ENCODE results near the gene UHRF1.
A peak's percentile ranks its signal among the peaks of the same experiment; 100 is the strongest.

The UHRF1 gene

DNA sequence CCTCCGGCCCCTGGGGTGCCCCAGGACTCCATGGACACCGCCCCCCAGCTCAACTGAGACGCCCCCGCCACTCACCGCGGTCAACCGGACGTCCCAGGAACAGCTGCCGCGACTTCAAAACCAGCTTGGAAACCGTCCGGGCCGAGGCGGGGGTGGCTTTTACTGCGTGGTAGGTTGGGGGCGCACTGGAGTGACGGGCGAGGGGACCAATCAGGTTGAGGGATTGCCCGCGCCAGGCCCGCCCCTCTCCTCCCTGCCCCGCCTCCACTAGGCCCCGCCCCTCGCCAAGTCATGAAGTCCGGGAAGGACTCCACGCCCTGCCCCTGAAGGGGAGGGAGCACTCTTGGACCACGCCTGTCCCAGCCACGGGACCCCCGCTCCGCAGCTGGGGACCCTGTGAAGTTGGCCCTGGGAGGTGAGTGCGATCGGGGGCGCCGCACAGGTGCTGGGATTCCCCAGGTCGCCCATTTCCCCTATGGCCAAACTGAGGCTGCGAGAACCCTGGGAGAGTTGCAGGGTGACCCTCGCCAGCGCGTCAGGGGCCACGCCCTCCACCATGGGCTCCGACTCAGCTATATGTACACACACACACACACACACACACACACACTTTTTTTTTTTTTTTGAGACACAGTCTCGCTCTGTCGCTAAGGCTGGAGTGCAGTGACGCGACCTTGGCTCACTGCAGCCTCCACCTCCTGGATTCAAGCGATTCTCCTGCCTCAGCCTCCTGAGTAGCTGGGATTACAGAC lies 41.6 kb upstream of the UHRF1 start, which contains the start of gene PLIN3:
TSS of gene PLIN3 (minus strand) at position 134 of the 752 bp plus-strand sequence. CDS start 6,273 bp downstream, outside the sequence.
- Histone ChIP-seq H3K4me3 (ENCODE audit: low read length in 2 of 2) (peak within 1 kb of the TSS; percentile 84 to 86), H3K27ac (replicated peaks; ENCODE audit: low read length) (no peak within 1 kb of the TSS)
- no CpG with 5 or more reads among the region's 46 CpGs for WGBS, 2 donors (ENCODE audit: extremely low coverage in 2 of 2, insufficient read length in 2 of 2, insufficient replicate concordance in 1 of 2)

GRCh38 chr19:4868286-4868834 lies 40.9 kb upstream of the UHRF1 start:
- Histone ChIP-seq H3K4ac (ENCODE audit: low read length) (no peak overlapping the region), H2BK12ac (ENCODE audit: low read length) (no peak overlapping the region), H3K4me3 (ENCODE audit: low read length in 2 of 2) (no peak overlapping the region), H3K14ac (ENCODE audit: low read length) (no peak overlapping the region), H2BK5ac (ENCODE audit: low read length) (no peak overlapping the region), H3K4me2 (ENCODE audit: insufficient read depth, low read length, poor library complexity, severe bottlenecking) (no peak overlapping the region), H4K8ac (ENCODE audit: low read depth, low read length) (no peak overlapping the region), H3K4me1 (ENCODE audit: control insufficient read depth in 2 of 2, insufficient read depth in 1 of 2, low read depth in 1 of 2, low read length in 2 of 2) (peaks cover 6 to 7% of the 10 kb centered on the region in 2 donors), H3K18ac (ENCODE audit: low read length) (no peak overlapping the region), H2BK15ac (ENCODE audit: low read length) (no peak overlapping the region), H3K27me3 (ENCODE audit: control insufficient read depth in 3 of 3, insufficient read depth in 3 of 3, low read depth in 1 of 3, low read length in 3 of 3) (no peaks in the 10 kb centered on the region), H4K91ac (ENCODE audit: low read depth, low read length, poor library complexity) (no peak overlapping the region), H3K79me1 (ENCODE audit: low read depth, low read length) (peaks cover 4% of the 10 kb centered on the region), H2BK120ac (ENCODE audit: low read depth, low read length) (no peak overlapping the region), H2AK5ac (ENCODE audit: low read depth, low read length) (no peak overlapping the region), H3K27ac (replicated peaks; ENCODE audit: low read length) (no peak overlapping the region), H3K36me3 (replicated peaks in 1 of 2; ENCODE audit: control insufficient read depth in 2 of 2, insufficient read depth in 2 of 2, low read length in 2 of 2) (peaks cover 0 to 5% of the 10 kb centered on the region in 2 donors), H3K23ac (ENCODE audit: low read depth, low read length, poor library complexity) (no peak overlapping the region), H3K9ac (ENCODE audit: low read depth, low read length, poor library complexity) (no peak overlapping the region), H2AFZ (ENCODE audit: low read length) (no peak overlapping the region), H3K9me3 (replicated peaks in 1 of 2; ENCODE audit: control insufficient read depth in 2 of 2, insufficient read depth in 1 of 2, low read depth in 1 of 2, low read length in 2 of 2) (no peaks in the 10 kb centered on the region)
- DNase-seq (ENCODE audit: low spot score): no peak
- WGBS, 2 donors (ENCODE audit: extremely low coverage in 2 of 2, insufficient read length in 2 of 2, insufficient replicate concordance in 1 of 2): no CpG with 5 or more reads among the region's 10 CpGs

More for the DNA sequence above, 41.6 kb upstream of the UHRF1 start, which contains the start of gene PLIN3:
- Histone ChIP-seq H3K4me1 (ENCODE audit: control insufficient read depth in 2 of 2, insufficient read depth in 1 of 2, low read depth in 1 of 2, low read length in 2 of 2) (peaks cover 6 to 7% of the 10 kb centered on the region in 2 donors), H4K91ac (ENCODE audit: low read depth, low read length, poor library complexity) (no peak within 1 kb of the TSS), H3K18ac (ENCODE audit: low read length) (peak within 1 kb of the TSS; percentile 94), H3K9me3 (replicated peaks in 1 of 2; ENCODE audit: control insufficient read depth in 2 of 2, insufficient read depth in 1 of 2, low read depth in 1 of 2, low read length in 2 of 2) (no peaks in the 10 kb centered on the region), H2BK120ac (ENCODE audit: low read depth, low read length) (no peak within 1 kb of the TSS), H3K79me1 (ENCODE audit: low read depth, low read length) (peaks cover 4% of the 10 kb centered on the region), H3K14ac (ENCODE audit: low read length) (no peak within 1 kb of the TSS), H2AFZ (ENCODE audit: low read length) (peak within 1 kb of the TSS; percentile 91), H3K23ac (ENCODE audit: low read depth, low read length, poor library complexity) (peak within 1 kb of the TSS; percentile 68), H2AK5ac (ENCODE audit: low read depth, low read length) (peak within 1 kb of the TSS; percentile 68), H2BK12ac (ENCODE audit: low read length) (no peak within 1 kb of the TSS), H3K4me2 (ENCODE audit: insufficient read depth, low read length, poor library complexity, severe bottlenecking) (peak within 1 kb of the TSS; percentile 71), H3K36me3 (replicated peaks in 1 of 2; ENCODE audit: control insufficient read depth in 2 of 2, insufficient read depth in 2 of 2, low read length in 2 of 2) (peaks cover under 1 to 5% of the 10 kb centered on the region in 2 donors), H2BK15ac (ENCODE audit: low read length) (peak within 1 kb of the TSS; percentile 83), H3K27me3 (ENCODE audit: control insufficient read depth in 3 of 3, insufficient read depth in 3 of 3, low read depth in 1 of 3, low read length in 3 of 3) (no peaks in the 10 kb centered on the region), H3K4ac (ENCODE audit: low read length) (no peak within 1 kb of the TSS), H2BK5ac (ENCODE audit: low read length) (no peak within 1 kb of the TSS), H3K9ac (ENCODE audit: low read depth, low read length, poor library complexity) (peak within 1 kb of the TSS; percentile 0), H4K8ac (ENCODE audit: low read depth, low read length) (no peak within 1 kb of the TSS)
- DNase-seq (ENCODE audit: low spot score): peak; percentile 95

GRCh38 chr19:4870025-4870700 lies 39.1 kb upstream of the UHRF1 start:
- Histone ChIP-seq H2BK15ac (ENCODE audit: low read length) (no peak overlapping the region), H3K36me3 (replicated peaks in 1 of 2; ENCODE audit: control insufficient read depth in 2 of 2, insufficient read depth in 2 of 2, low read length in 2 of 2) (peaks cover 0 to 2% of the 10 kb centered on the region in 2 donors), H3K4ac (ENCODE audit: low read length) (no peak overlapping the region), H3K27ac (replicated peaks; ENCODE audit: low read length) (no peak overlapping the region), H3K9me3 (replicated peaks in 1 of 2; ENCODE audit: control insufficient read depth in 2 of 2, insufficient read depth in 1 of 2, low read depth in 1 of 2, low read length in 2 of 2) (no peaks in the 10 kb centered on the region), H3K4me2 (ENCODE audit: insufficient read depth, low read length, poor library complexity, severe bottlenecking) (no peak overlapping the region), H2BK12ac (ENCODE audit: low read length) (no peak overlapping the region), H3K4me3 (ENCODE audit: low read length in 2 of 2) (no peak overlapping the region), H4K91ac (ENCODE audit: low read depth, low read length, poor library complexity) (no peak overlapping the region), H3K14ac (ENCODE audit: low read length) (no peak overlapping the region), H3K23ac (ENCODE audit: low read depth, low read length, poor library complexity) (no peak overlapping the region), H3K79me1 (ENCODE audit: low read depth, low read length) (peaks cover 2% of the 10 kb centered on the region), H3K27me3 (ENCODE audit: control insufficient read depth in 3 of 3, insufficient read depth in 3 of 3, low read depth in 1 of 3, low read length in 3 of 3) (no peaks in the 10 kb centered on the region), H2AK5ac (ENCODE audit: low read depth, low read length) (no peak overlapping the region), H3K4me1 (ENCODE audit: control insufficient read depth in 2 of 2, insufficient read depth in 1 of 2, low read depth in 1 of 2, low read length in 2 of 2) (peaks cover 6 to 7% of the 10 kb centered on the region in 2 donors), H3K18ac (ENCODE audit: low read length) (no peak overlapping the region), H2BK120ac (ENCODE audit: low read depth, low read length) (no peak overlapping the region), H3K9ac (ENCODE audit: low read depth, low read length, poor library complexity) (no peak overlapping the region), H4K8ac (ENCODE audit: low read depth, low read length) (no peak overlapping the region), H2AFZ (ENCODE audit: low read length) (no peak overlapping the region), H2BK5ac (ENCODE audit: low read length) (no peak overlapping the region)
- no peak for DNase-seq (ENCODE audit: low spot score)
- no CpG with 5 or more reads among the region's 10 CpGs for WGBS, 2 donors (ENCODE audit: extremely low coverage in 2 of 2, insufficient read length in 2 of 2, insufficient replicate concordance in 1 of 2)

GRCh38 chr19:4871711-4872110 lies 37.6 kb upstream of the UHRF1 start:
- Histone ChIP-seq H2BK5ac (ENCODE audit: low read length) (no peak overlapping the region), H2BK15ac (ENCODE audit: low read length) (no peak overlapping the region), H3K79me1 (ENCODE audit: low read depth, low read length) (peaks cover 2% of the 10 kb centered on the region), H4K91ac (ENCODE audit: low read depth, low read length, poor library complexity) (no peak overlapping the region), H4K8ac (ENCODE audit: low read depth, low read length) (no peak overlapping the region), H3K14ac (ENCODE audit: low read length) (no peak overlapping the region), H3K23ac (ENCODE audit: low read depth, low read length, poor library complexity) (no peak overlapping the region), H3K36me3 (replicated peaks in 1 of 2; ENCODE audit: control insufficient read depth in 2 of 2, insufficient read depth in 2 of 2, low read length in 2 of 2) (no peaks in the 10 kb centered on the region), H2AK5ac (ENCODE audit: low read depth, low read length) (no peak overlapping the region), H3K4me3 (ENCODE audit: low read length in 2 of 2) (no peak overlapping the region), H3K9ac (ENCODE audit: low read depth, low read length, poor library complexity) (no peak overlapping the region), H3K18ac (ENCODE audit: low read length) (no peak overlapping the region), H2AFZ (ENCODE audit: low read length) (no peak overlapping the region), H3K27me3 (ENCODE audit: control insufficient read depth in 3 of 3, insufficient read depth in 3 of 3, low read depth in 1 of 3, low read length in 3 of 3) (no peaks in the 10 kb centered on the region), H3K9me3 (replicated peaks in 1 of 2; ENCODE audit: control insufficient read depth in 2 of 2, insufficient read depth in 1 of 2, low read depth in 1 of 2, low read length in 2 of 2) (no peaks in the 10 kb centered on the region), H2BK120ac (ENCODE audit: low read depth, low read length) (no peak overlapping the region), H2BK12ac (ENCODE audit: low read length) (no peak overlapping the region), H3K4me1 (ENCODE audit: control insufficient read depth in 2 of 2, insufficient read depth in 1 of 2, low read depth in 1 of 2, low read length in 2 of 2) (peaks cover under 1% of the 10 kb centered on the region in 2 donors), H3K27ac (replicated peaks; ENCODE audit: low read length) (no peak overlapping the region), H3K4ac (ENCODE audit: low read length) (no peak overlapping the region), H3K4me2 (ENCODE audit: insufficient read depth, low read length, poor library complexity, severe bottlenecking) (no peak overlapping the region)
- no CpG with 5 or more reads among the region's 6 CpGs for WGBS, 2 donors (ENCODE audit: extremely low coverage in 2 of 2, insufficient read length in 2 of 2, insufficient replicate concordance in 1 of 2)
- no peak for DNase-seq (ENCODE audit: low spot score)

Data from neuronal stem cell (in vitro differentiated cells).